Adipocyte (in vitro differentiated cells): ENCODE data around the gene FAM53A.

ENCODE experiments used
- DNase-seq: peaks from one replicate; pipeline ENCODE4 v3.0.0-alpha.2; 2015; ENCODE audit warnings: low read depth
- H3K27me3 ChIP-seq: replicated peaks from 2 replicates; pipeline ENCODE4 v1.7.0; 2013; ENCODE audit warnings: mild to moderate bottlenecking, low read length, moderate library complexity; ENCODE audit not compliant: control insufficient read depth, insufficient read depth
- H3K36me3 ChIP-seq: 2 replicates; pipeline ENCODE4 v1.7.0; 2013; ENCODE audit warnings: low read length, mild to moderate bottlenecking, moderate library complexity; ENCODE audit not compliant: control insufficient read depth, insufficient read depth, severe bottlenecking
- H3K4me1 ChIP-seq: 2 replicates; pipeline ENCODE4 v1.7.0; 2013; ENCODE audit warnings: mild to moderate bottlenecking, low read length, moderate library complexity; ENCODE audit not compliant: control insufficient read depth, insufficient read depth
- H3K4me3 ChIP-seq: 2 replicates; pipeline ENCODE4 v1.7.0; 2013; ENCODE audit warnings: mild to moderate bottlenecking, low read length, moderate library complexity
- H3K9ac ChIP-seq: 2 replicates; pipeline ENCODE4 v1.7.0; 2013; ENCODE audit warnings: mild to moderate bottlenecking, low read length, moderate library complexity
- H3K9me3 ChIP-seq: 2 replicates; pipeline ENCODE4 v1.7.0; 2013; ENCODE audit warnings: mild to moderate bottlenecking, low read length, moderate library complexity; ENCODE audit not compliant: control insufficient read depth

The FAM53A gene

DNA sequence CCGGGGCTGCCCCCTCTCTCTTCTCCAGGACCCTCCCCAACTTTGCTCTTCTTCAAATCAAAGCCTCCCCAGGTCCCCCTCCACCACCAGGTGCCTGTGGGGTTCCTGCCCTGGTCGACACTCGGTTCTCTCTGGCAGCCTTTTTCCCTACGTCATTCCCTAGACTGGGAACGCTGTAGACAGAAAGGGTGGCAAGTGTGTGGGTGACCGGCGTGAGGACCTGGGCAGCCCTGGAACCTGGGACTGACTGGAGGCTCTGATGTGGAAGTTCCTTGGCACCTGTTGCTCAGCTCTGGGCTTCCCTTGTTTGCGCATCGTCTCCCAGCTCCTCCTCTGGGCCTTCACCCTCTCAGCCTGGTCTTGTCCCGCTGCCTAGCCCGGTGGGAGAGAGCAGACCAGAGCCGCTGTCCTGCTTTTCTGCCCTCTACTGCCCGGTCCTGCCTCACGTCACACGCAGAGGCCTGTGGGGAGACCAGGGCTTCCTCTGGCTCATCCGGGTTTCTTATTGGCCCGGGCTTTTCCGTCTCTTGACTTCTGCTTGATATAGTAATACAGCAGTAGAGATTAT, 38.5 kb upstream of the FAM53A start:
- Histone ChIP-seq H3K4me3 (no peak overlapping the region), H3K36me3 (peaks cover 12% of the 10 kb centered on the region), H3K27me3 (no peaks in the 10 kb centered on the region), H3K4me1 (peaks cover 27% of the 10 kb centered on the region), H3K9ac (peak overlapping the region; percentile 62), H3K9me3 (no peaks in the 10 kb centered on the region)
- no peak for DNase-seq

DNA sequence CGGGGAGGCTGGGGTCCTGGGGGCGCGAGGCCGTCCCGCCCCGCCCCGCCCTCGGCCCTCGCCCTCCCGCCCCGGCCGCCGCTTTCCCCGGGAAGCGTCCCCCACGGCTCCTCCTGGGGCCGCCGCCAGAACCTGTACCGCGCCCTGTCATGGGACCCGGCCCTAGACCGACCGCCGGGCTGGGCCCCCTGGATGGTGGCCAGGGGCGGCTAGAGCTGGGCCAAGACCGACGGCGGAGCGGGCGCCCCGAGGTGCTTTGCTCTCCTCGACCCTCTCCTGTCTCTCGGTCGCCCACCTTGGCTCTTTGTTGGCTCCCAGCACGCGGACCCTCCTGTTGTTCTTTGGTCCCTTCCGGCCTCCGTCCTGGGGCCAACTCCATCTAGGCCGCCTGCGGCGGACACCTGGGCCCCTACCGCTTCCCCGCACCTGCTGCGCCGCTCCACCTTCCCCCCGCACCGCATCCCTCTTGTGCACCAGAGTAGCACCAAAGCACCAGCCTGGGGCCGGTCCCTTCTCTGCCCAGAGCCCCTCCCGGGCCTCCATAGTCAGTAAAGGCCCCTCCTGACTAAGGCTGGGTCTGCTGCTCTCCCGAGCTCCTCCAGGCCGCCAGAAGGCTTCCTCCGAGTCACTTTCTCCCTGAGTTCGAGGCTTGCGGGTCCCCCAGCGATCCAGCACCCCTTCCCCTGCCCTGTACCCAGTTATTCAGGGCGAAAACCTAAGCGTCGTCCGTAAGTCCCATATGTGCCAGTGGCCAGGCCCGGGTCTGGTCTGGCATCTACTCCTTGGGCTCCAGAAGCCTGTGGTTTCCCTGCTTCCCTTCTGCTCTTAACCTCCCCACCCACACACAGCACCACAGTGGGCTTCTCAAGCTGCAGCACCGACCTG, 37.8 kb upstream of the FAM53A start:
- Histone ChIP-seq H3K9ac (peak overlapping the region; percentile 62), H3K36me3 (peaks cover 15% of the 10 kb centered on the region), H3K4me3 (peak overlapping the region; percentile 69), H3K9me3 (no peaks in the 10 kb centered on the region), H3K27me3 (no peaks in the 10 kb centered on the region), H3K4me1 (peaks cover 22% of the 10 kb centered on the region)
- DNase-seq = no peak

DNA sequence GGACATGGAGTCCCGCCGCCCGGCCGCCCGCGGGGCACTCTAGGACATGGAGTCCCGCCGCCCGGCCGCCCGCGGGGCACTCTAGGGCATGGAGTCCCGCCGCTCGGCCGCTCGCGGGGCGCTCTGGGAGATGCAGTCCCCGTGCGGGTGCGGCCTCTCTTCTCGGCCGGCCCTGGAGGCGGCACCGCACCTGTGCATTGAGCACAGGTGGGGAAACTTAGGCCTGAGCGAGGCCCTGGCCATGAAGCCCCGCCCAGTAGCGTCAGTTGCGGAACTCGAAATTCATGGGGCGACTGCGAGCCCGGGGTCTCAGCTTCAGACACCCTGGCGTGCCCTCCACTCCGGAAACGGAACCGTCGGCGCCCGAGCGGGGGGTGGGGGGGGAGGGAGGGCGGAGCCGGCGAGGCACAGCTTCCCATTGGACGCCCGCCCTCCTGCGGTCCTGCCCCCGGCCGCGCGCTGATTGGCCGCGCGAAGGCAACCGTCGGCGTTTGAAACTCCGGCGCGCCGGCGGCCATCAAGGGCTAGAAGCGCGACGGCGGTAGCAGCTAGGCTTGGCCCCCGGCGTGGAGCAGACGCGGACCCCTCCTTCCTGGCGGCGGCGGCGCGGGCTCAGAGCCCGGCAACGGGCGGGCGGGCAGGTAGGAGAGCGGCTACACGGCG, 37.0 kb upstream of the FAM53A start, which contains the start of the genes TACC3 and TMEM129:
TACC3 (plus strand) TSS at position 519 of the 663 bp plus-strand sequence. CDS start 1,901 bp downstream, outside the sequence.
TMEM129 (minus strand) TSS at position 321 of the 663 bp plus-strand sequence. CDS start 486 bp downstream, outside the sequence.
- no peaks in the 10 kb centered on the region for H3K27me3 ChIP-seq
- DNase-seq = peak; percentile 97
- H3K36me3 ChIP-seq = peaks cover 15% of the 10 kb centered on the region
- H3K9me3 ChIP-seq = no peaks in the 10 kb centered on the region
- peak within 1 kb of the TSS; percentile 95 for H3K4me3 ChIP-seq
- H3K4me1 ChIP-seq = peaks cover 22% of the 10 kb centered on the region
- peak within 1 kb of the TSS; percentile 95 for H3K9ac ChIP-seq

DNA sequence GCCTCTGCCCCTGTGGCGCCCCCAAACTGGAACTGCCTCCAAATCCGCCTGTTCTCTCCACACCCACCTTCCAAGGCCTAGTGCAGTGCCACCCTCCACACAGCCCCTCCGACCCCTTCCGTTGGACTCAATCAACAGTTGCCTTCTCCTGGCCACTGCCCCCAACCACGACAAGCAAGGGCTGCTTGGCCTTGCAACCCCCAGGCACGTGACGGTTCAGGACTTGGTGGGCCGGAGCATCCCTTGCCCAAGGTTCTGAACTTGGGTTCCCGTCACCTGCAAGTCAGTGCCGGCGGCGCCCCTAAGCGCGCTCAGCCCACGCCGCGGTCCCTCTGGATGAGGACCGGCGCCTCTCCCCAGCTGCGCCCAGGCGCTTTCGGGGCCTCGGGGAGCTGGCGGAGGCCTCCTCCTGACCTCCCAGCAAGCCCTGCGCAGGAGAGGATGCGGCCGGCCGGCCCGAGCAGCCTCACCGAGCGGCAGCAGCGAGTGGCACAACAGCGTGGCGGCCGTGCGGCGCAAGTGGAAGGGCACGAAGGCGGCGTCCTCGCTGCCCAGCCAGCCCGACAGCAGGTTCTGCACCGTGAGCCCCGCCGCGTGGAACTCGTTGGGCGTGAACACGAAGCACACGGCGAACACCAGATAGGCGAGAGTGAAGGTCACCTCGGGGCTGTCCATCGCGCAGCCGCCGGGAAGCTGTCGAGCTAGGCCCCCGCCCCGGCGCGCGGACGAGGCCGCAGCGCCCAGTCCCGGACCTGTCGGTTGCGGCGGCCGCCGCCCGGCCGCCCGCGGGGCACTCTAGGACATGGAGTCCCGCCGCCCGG, 36.3 kb upstream of the FAM53A start:
- peak; percentile 69 for DNase-seq
- peak overlapping the region; percentile 95 for H3K4me3 ChIP-seq
- H3K4me1 ChIP-seq = peaks cover 22% of the 10 kb centered on the region
- H3K36me3 ChIP-seq = peaks cover 15% of the 10 kb centered on the region
- no peaks in the 10 kb centered on the region for H3K9me3 ChIP-seq
- peak overlapping the region; percentile 95 for H3K9ac ChIP-seq
- H3K27me3 ChIP-seq = no peaks in the 10 kb centered on the region

DNA sequence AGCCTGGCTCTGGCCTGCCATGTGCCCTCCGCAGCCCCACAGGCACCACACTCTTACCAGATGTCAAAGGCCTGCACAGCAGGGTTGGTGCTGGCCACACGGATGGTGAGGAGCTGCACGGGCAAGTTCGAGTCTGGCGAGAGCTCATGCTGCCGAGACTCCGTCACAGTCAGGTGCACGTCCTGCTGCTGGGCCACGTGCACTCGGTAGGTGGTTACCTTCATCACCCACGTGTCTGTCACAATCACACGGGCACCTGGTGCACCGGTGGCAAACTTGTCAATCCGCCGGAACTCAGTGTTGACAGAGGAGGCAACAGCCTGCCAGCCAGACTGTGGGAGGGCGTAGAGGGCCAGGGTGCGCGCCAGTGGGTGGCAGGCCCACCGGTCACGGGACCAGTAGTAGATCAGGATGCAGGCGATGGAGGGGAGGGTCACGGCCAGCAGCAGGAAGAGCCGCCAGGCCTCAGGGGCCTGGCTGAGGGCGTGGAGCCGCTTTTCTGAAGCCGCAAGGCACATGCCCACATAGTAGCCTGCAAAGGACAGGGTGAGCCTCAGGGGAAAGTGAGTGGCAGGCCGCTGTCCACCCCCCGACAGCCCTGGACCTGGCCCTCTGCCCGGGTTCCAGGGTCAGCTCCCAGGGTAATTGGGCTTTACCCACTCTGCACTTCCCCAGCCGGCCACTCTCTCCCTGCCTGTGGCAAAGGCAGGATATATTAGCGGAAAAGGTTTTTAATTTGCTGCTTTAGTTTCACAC, 34.2 kb upstream of the FAM53A start:
- no peaks in the 10 kb centered on the region for H3K9me3 ChIP-seq
- no peaks in the 10 kb centered on the region for H3K27me3 ChIP-seq
- H3K4me1 ChIP-seq = peaks cover 24% of the 10 kb centered on the region
- H3K9ac ChIP-seq = no peak overlapping the region
- H3K36me3 ChIP-seq = peaks cover 10% of the 10 kb centered on the region
- no peak for DNase-seq
- no peak overlapping the region for H3K4me3 ChIP-seq

DNA sequence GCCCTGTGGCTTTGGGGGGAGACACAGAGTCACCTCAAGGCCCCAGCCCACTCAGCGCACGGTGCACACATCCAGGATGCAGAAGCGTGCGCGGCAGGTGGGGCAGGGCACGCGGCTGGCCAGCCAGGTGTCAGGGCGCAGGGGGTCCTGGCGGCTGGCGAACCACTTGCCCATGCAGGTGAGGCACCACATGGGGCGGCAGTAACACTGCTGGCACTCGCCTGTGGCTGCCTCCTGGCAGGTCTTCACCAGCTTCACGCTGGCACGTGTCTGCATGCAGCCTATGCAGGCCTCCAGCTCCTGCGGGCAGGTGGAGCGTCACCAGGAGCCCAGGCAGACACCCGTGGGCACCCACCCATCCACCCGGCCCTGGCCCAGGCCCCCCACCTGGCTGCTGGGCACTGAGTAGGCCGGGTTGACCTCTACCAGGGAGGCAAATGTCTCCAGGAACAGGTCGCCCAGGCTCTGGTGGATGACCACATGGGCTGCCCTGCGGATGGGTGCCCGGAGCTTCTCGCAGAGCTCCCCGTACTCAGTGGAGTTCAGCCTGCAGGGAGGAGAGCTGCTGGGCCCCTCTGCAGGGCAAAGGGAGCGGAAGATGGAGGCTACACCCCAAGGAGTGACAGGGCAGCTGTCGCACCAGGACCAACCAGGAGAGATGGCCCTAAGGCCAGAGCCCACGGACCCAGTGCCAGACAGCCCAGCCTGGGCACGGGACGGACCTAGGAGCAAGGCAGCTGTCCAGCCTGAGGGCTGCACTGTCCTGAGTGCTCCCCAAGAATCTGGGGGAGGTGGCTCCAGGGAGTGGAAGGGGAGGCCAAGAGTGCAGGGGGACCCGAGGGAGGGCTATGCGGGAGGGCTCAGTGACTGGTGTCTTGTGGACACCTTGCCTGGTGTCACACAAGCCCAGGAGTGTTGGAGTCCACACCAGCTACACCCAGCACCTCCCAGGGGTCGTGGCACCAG, 33.3 kb upstream of the FAM53A start:
- H3K27me3 ChIP-seq = no peaks in the 10 kb centered on the region

DNA sequence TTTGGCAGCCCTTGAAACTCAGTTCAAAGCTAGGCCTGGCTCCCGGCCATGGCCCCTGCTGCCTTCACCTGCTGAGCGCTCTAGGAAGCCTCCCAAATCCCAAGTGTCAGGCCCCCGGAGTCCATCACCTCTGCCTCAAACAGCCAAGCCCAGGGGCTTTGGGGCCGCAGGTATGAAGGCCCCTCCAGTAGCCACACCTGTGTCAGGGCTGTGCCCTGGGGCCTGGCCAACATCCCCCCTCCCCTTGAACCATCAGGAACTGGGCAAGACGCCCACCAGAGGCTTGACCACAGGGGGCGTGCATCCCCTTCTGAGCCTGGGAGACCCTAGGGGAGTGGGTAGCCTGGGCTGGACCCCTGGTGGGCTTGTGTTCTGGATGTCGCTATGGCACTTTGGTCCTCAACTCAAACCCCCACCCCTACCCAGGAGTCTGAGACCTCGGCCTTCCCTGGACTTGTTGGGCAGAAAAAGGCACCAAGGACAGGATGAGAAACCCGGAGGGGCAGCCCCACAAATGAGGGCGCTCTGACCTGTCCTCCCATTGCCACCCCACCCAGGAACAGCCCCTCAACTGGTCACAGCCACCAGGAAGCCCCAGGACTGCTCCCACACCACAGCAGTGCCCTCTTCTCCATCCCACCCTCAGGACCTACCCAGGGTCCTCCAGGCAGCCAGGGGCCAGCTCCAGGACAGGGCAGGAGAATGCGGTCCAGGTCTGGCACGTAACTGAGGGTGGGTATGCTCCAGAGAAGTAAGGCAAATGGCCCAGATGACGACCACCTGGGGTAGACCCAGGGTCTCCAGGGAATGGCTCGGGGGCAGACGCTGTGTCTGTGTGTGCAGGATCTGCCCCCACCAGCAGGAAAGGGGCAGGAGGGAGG, 32.2 kb upstream of the FAM53A start:
- no peak overlapping the region for H3K9ac ChIP-seq
- DNase-seq = no peak
- peaks cover 21% of the 10 kb centered on the region for H3K4me1 ChIP-seq
- H3K27me3 ChIP-seq = no peaks in the 10 kb centered on the region
- no peaks in the 10 kb centered on the region for H3K9me3 ChIP-seq
- no peak overlapping the region for H3K4me3 ChIP-seq
- peaks cover 10% of the 10 kb centered on the region for H3K36me3 ChIP-seq

More for the DNA sequence above, 33.3 kb upstream of the FAM53A start:
- Histone ChIP-seq H3K4me1 (peaks cover 27% of the 10 kb centered on the region), H3K36me3 (peaks cover 10% of the 10 kb centered on the region), H3K9ac (no peak overlapping the region), H3K9me3 (no peaks in the 10 kb centered on the region), H3K4me3 (no peak overlapping the region)
- DNase-seq = no peak

DNA sequence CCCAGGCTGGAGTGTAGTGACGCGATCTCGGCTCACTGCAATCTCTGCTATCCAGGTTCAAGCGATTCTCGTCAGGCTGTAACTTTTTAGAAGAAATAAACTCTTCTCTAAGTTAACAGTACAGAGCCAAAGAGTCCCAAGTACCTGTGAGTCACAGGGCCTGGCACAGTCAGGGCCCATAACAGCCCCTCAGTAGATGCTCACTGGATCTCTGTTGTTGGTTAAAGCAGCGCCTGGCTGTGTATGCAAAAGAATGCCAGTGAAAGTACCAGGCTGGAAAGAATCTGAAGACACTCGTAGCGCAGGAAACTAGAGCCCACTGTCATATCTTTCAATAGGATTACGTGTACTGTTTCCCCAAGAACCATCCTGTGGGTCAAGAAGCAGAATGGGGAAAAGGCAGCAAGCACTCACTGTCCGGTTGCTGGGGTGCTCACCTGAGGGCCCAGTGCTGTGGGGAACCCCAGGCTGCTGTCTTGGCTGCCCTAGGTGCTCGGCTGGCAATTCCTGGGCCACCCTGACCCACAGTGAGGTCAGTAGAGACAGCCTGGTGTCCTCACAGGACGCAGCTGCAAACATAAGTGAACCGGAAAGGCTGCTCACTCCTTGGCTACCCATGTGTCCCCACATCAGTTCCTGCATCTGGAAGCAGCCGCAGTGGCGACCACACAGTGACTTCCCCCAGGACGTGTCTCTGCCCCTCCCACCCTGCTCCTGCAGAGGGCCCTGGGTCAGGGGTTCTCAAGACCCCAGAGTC, 31.1 kb upstream of the FAM53A start:
- Histone ChIP-seq H3K9ac (no peak overlapping the region), H3K9me3 (no peaks in the 10 kb centered on the region)
- no peak for DNase-seq

More for the DNA sequence above, 31.1 kb upstream of the FAM53A start:
- peaks cover 13% of the 10 kb centered on the region for H3K36me3 ChIP-seq
- peaks cover 32% of the 10 kb centered on the region for H3K4me1 ChIP-seq
- no peak overlapping the region for H3K4me3 ChIP-seq
- H3K27me3 ChIP-seq = no peaks in the 10 kb centered on the region
